Trophoblast cell (in vitro differentiated cells and primary cell): ENCODE measurements around the gene PDE11A.

Source experiments
- DNase-seq, 2 donors: peaks; one replicate each; pipeline ENCODE4 v3.0.0-alpha.2; 2016
- H2AFZ ChIP-seq: 2 replicates; pipeline ENCODE4 v1.6.1; 2013; ENCODE audit warnings: low read length, moderate library complexity, mild to moderate bottlenecking; ENCODE audit not compliant: insufficient read depth, poor library complexity
- H2AK5ac ChIP-seq: 2 replicates; pipeline ENCODE4 v1.6.1; 2013; ENCODE audit warnings: mild to moderate bottlenecking, low read length
- H2BK120ac ChIP-seq: 2 replicates; pipeline ENCODE4 v1.6.1; 2013; ENCODE audit warnings: low read length, mild to moderate bottlenecking, moderate library complexity; ENCODE audit not compliant: insufficient read depth, poor library complexity
- H2BK12ac ChIP-seq: 2 replicates; pipeline ENCODE4 v1.6.1; 2013; ENCODE audit warnings: mild to moderate bottlenecking, low read length, moderate library complexity
- H2BK5ac ChIP-seq: 2 replicates; pipeline ENCODE4 v1.6.1; 2013; ENCODE audit warnings: low read length, low read depth, moderate library complexity, mild to moderate bottlenecking; ENCODE audit not compliant: poor library complexity
- H3K14ac ChIP-seq: 2 replicates; pipeline ENCODE4 v1.6.1; 2013; ENCODE audit warnings: mild to moderate bottlenecking, low read length
- H3K18ac ChIP-seq: 2 replicates; pipeline ENCODE4 v1.6.1; 2013; ENCODE audit warnings: mild to moderate bottlenecking, low read length
- H3K23ac ChIP-seq: 2 replicates; pipeline ENCODE4 v1.6.1; 2013; ENCODE audit warnings: low read length
- H3K27ac ChIP-seq: 2 replicates; pipeline ENCODE4 v1.5.1; 2013; ENCODE audit warnings: low read depth, mild to moderate bottlenecking, inconsistent platforms, low read length, moderate library complexity
- H3K27me3 ChIP-seq: 2 replicates; pipeline ENCODE4 v1.6.1; 2013; ENCODE audit warnings: inconsistent platforms, mild to moderate bottlenecking, low read length, moderate library complexity; ENCODE audit not compliant: insufficient read depth
- H3K36me3 ChIP-seq, 2 experiments: 1 replicate in 1 of 2; 2 replicates in 1 of 2; pipeline ENCODE4 v1.6.1; 2013; ENCODE audit warnings: low read length in 2 of 2, mild to moderate bottlenecking in 2 of 2, moderate library complexity in 1 of 2; ENCODE audit not compliant: insufficient read depth in 2 of 2, control insufficient read depth in 1 of 2
- H3K4ac ChIP-seq: 2 replicates; pipeline ENCODE4 v1.6.1; 2013; ENCODE audit warnings: low read depth, mild to moderate bottlenecking, low read length, moderate library complexity
- H3K4me1 ChIP-seq, 2 experiments: 1 replicate in 1 of 2; 2 replicates in 1 of 2; pipeline ENCODE4 v1.6.1; 2013; ENCODE audit warnings: low read length in 2 of 2, mild to moderate bottlenecking in 2 of 2, moderate library complexity in 1 of 2; ENCODE audit not compliant: insufficient read depth in 2 of 2, control insufficient read depth in 1 of 2
- H3K4me2 ChIP-seq: 2 replicates; pipeline ENCODE4 v1.6.1; 2013; ENCODE audit warnings: inconsistent platforms, mild to moderate bottlenecking, low read length, moderate library complexity
- H3K4me3 ChIP-seq: 2 replicates; pipeline ENCODE4 v1.5.1; 2013; ENCODE audit warnings: mild to moderate bottlenecking, low read depth, low read length, inconsistent platforms
- H3K79me1 ChIP-seq: one replicate; pipeline ENCODE4 v1.6.1; 2013; ENCODE audit warnings: low read length
- H3K79me2 ChIP-seq: 2 replicates; pipeline ENCODE4 v1.6.1; 2013; ENCODE audit warnings: low read length, mild to moderate bottlenecking; ENCODE audit not compliant: control insufficient read depth, insufficient read depth, poor library complexity
- H3K9ac ChIP-seq: 2 replicates; pipeline ENCODE4 v1.6.1; 2013; ENCODE audit warnings: mild to moderate bottlenecking, low read length
- H3K9me3 ChIP-seq: 2 replicates; pipeline ENCODE4 v1.6.1; 2013; ENCODE audit warnings: low read depth, mild to moderate bottlenecking, control low read depth, inconsistent platforms, low read length; ENCODE audit not compliant: insufficient read depth
- H4K12ac ChIP-seq: 2 replicates; pipeline ENCODE4 v1.6.1; 2013; ENCODE audit warnings: low read depth, mild to moderate bottlenecking, low read length, moderate library complexity
- H4K8ac ChIP-seq: 2 replicates; pipeline ENCODE4 v1.6.1; 2013; ENCODE audit warnings: low read depth, mild to moderate bottlenecking, low read length, moderate library complexity
- H4K91ac ChIP-seq: one replicate; pipeline ENCODE4 v1.6.1; 2013; ENCODE audit warnings: low read depth, mild to moderate bottlenecking, low read length, moderate library complexity
- WGBS: extraction: QIAGEN DNeasy Blood & Tissue Kit; methylation state at CpG from one replicate; pipeline ENCODE4 v1.1.7; 2013; ENCODE audit warnings: missing lambda C conversion rate; ENCODE audit not compliant: insufficient read length, insufficient coverage; ENCODE audit errors: extremely low coverage; 5-methylcytosine and 5-hydroxymethylcytosine counted together

The PDE11A gene

DNA sequence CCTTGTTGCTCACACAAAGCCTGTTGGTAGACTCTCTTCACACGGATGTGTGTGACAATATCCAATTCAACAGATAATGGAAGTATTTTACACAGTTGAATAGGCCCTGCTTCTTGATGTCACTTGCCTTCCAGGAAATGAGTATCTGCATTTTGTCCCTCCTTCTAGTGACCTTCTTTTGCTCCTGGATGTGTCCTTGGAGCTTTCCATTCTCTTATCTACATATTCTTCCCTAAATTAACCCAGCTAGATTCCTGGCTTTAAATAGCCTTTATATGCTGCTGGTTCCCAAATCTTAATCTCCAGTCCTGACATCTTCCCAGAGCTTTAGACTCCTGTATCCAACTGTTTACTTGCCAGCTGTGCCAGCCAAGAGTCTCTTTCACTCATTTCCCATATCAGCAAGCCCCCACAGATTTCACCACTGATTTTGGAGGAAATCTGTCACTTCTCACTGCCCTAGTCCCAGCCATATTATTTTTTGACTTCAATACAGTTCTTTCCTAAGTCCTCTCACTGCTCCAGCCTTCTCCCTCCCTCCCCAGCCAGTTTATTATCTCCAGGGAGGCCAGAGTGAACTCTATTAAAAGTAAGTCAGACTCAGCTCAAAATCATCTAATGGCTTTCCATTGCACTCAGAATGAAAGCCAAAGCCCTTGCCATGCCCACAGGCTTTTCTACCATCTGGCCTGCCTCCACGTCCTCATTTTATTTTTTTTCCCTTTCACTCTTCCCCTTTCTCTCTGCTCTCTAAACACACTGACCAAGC, 170.0 kb downstream of the PDE11A start:
- Histone ChIP-seq H3K4ac (no peak overlapping the region), H2AFZ (no peak overlapping the region), H2BK12ac (no peak overlapping the region), H3K4me2 (no peak overlapping the region), H2BK5ac (no peak overlapping the region), H3K9me3 (no peaks in the 10 kb centered on the region), H3K14ac (no peak overlapping the region), H3K79me1 (no peaks in the 10 kb centered on the region), H2BK120ac (no peak overlapping the region), H3K9ac (no peak overlapping the region), H3K36me3 (no peaks in the 10 kb centered on the region), H3K79me2 (no peaks in the 10 kb centered on the region), H4K8ac (no peak overlapping the region), H3K4me1 (no peaks in the 10 kb centered on the region), H4K12ac (no peak overlapping the region), H3K23ac (no peak overlapping the region), H3K27me3 (no peaks in the 10 kb centered on the region), H3K27ac (no peak overlapping the region), H3K18ac (no peak overlapping the region), H4K91ac (no peak overlapping the region), H3K4me3 (no peak overlapping the region), H2AK5ac (no peak overlapping the region)
- WGBS, result no CpG with 5 or more reads among the region's 2 CpGs
- DNase-seq, result no peak

- H2AK5ac ChIP-seq, result no peak overlapping the region
- H3K36me3 ChIP-seq, result no peaks in the 10 kb centered on the region
- no peaks in the 10 kb centered on the region for H3K9me3 ChIP-seq
- H3K79me1 ChIP-seq, result no peaks in the 10 kb centered on the region
- peak in 1 of 2 donors; percentile 13 for DNase-seq
- no peaks in the 10 kb centered on the region for H3K27me3 ChIP-seq
- H3K79me2 ChIP-seq, result no peaks in the 10 kb centered on the region
- H3K14ac ChIP-seq, result no peak overlapping the region
- no peak overlapping the region for H3K4me3 ChIP-seq
- no peak overlapping the region for H4K91ac ChIP-seq
- H3K4ac ChIP-seq, result no peak overlapping the region
- no peak overlapping the region for H3K9ac ChIP-seq
- H3K27ac ChIP-seq, result no peak overlapping the region
- H4K12ac ChIP-seq, result no peak overlapping the region
- H2BK5ac ChIP-seq, result no peak overlapping the region
- no peaks in the 10 kb centered on the region for H3K4me1 ChIP-seq
- no peak overlapping the region for H3K18ac ChIP-seq
- H2AFZ ChIP-seq, result no peak overlapping the region
- no peak overlapping the region for H3K23ac ChIP-seq
- H2BK120ac ChIP-seq, result no peak overlapping the region
- H4K8ac ChIP-seq, result no peak overlapping the region
- no peak overlapping the region for H2BK12ac ChIP-seq
- no peak overlapping the region for H3K4me2 ChIP-seq
Measured at GRCh38 chr2:177900082-177900481, 172.5 kb downstream of the PDE11A start.

- no peak overlapping the region for H4K91ac ChIP-seq
- no peak overlapping the region for H3K9ac ChIP-seq
- H3K4me2 ChIP-seq, result no peak overlapping the region
- H3K36me3 ChIP-seq, result no peaks in the 10 kb centered on the region
- WGBS, result no CpG with 5 or more reads among the region's 5 CpGs
- no peak for DNase-seq
- no peak overlapping the region for H3K4me3 ChIP-seq
- no peak overlapping the region for H2BK120ac ChIP-seq
- no peak overlapping the region for H4K12ac ChIP-seq
- no peak overlapping the region for H3K23ac ChIP-seq
- H2BK12ac ChIP-seq, result no peak overlapping the region
- H2AK5ac ChIP-seq, result no peak overlapping the region
- no peaks in the 10 kb centered on the region for H3K9me3 ChIP-seq
- H3K27me3 ChIP-seq, result no peaks in the 10 kb centered on the region
- no peak overlapping the region for H2AFZ ChIP-seq
- H3K18ac ChIP-seq, result no peak overlapping the region
- no peaks in the 10 kb centered on the region for H3K79me2 ChIP-seq
- H3K14ac ChIP-seq, result no peak overlapping the region
- no peak overlapping the region for H3K27ac ChIP-seq
- no peak overlapping the region for H2BK5ac ChIP-seq
- H3K79me1 ChIP-seq, result no peaks in the 10 kb centered on the region
- H3K4me1 ChIP-seq, result no peaks in the 10 kb centered on the region
- no peak overlapping the region for H4K8ac ChIP-seq
- no peak overlapping the region for H3K4ac ChIP-seq
Measured at GRCh38 chr2:177897278-177897677, 175.3 kb downstream of the PDE11A start.

- Histone ChIP-seq H3K9me3 (no peaks in the 10 kb centered on the region), H4K91ac (no peak overlapping the region), H2BK12ac (no peak overlapping the region), H3K23ac (no peak overlapping the region), H3K18ac (no peak overlapping the region), H2AFZ (no peak overlapping the region), H2BK5ac (no peak overlapping the region), H4K8ac (no peak overlapping the region), H3K4me2 (no peak overlapping the region), H3K27me3 (no peaks in the 10 kb centered on the region), H4K12ac (no peak overlapping the region), H3K27ac (no peak overlapping the region), H2AK5ac (no peak overlapping the region), H3K14ac (no peak overlapping the region), H3K4ac (no peak overlapping the region), H3K79me1 (no peaks in the 10 kb centered on the region), H3K4me1 (no peaks in the 10 kb centered on the region), H3K36me3 (no peaks in the 10 kb centered on the region), H3K9ac (no peak overlapping the region), H2BK120ac (no peak overlapping the region), H3K4me3 (no peak overlapping the region), H3K79me2 (no peaks in the 10 kb centered on the region)
- no CpG with 5 or more reads among the region's 3 CpGs for WGBS
- DNase-seq, result peak in 1 of 2 donors; percentile 8
Measured at GRCh38 chr2:177896587-177896986, 176.0 kb downstream of the PDE11A start.
